C4-2B (cell line): Measurements from ENCODE around the gene FXYD5.

Experiments
- H3K27ac ChIP-seq: fragments of 450-650 bp; 2 replicates; pipeline ENCODE4 v1.5.1; 2017
- ZFX ChIP-seq: fragments of 450-650 bp; IDR thresholded peaks from 2 replicates; pipeline ENCODE4 v1.6.1; 2017
- TF ChIP-seq, protein P1 (sequence below): fragments of 450-650 bp; conservative IDR thresholded peaks from 2 replicates; pipeline ENCODE4 v1.5.1; 2017; ENCODE audit warnings: mild to moderate bottlenecking

Gene FXYD5

GRCh38 chr19:35169221-35169995 lies 14.9 kb downstream of the FXYD5 start:
- no peak overlapping the region for H3K27ac ChIP-seq
- TF ChIP-seq ZFX, result no peak
- TF ChIP-seq, protein P1, sequence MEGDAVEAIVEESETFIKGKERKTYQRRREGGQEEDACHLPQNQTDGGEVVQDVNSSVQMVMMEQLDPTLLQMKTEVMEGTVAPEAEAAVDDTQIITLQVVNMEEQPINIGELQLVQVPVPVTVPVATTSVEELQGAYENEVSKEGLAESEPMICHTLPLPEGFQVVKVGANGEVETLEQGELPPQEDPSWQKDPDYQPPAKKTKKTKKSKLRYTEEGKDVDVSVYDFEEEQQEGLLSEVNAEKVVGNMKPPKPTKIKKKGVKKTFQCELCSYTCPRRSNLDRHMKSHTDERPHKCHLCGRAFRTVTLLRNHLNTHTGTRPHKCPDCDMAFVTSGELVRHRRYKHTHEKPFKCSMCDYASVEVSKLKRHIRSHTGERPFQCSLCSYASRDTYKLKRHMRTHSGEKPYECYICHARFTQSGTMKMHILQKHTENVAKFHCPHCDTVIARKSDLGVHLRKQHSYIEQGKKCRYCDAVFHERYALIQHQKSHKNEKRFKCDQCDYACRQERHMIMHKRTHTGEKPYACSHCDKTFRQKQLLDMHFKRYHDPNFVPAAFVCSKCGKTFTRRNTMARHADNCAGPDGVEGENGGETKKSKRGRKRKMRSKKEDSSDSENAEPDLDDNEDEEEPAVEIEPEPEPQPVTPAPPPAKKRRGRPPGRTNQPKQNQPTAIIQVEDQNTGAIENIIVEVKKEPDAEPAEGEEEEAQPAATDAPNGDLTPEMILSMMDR, result no peak

GRCh38 chr19:35170359-35171061 lies 16.0 kb downstream of the FXYD5 start:
- no peak overlapping the region for H3K27ac ChIP-seq

DNA sequence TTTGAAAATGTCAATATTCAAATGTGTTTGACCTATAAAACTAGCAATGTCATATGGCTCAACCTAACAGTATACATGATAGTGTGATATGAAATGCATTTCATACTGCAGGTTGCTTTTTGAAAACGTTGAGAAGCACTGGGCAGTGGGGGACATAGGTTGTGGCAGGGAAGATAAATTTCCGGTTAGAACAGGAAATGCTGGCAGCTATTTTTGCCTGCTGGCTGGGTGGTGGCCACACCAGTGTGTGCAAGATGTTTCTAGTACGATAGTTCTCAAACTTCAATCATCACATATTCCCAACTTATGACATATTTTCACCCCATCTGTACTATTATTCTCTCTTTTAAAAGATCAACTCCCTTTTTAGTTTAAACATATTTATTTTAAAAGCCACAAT lies 17.2 kb downstream of the FXYD5 start:
- TF ChIP-seq, protein P1, result no peak
- TF ChIP-seq ZFX, result no peak
- no peak overlapping the region for H3K27ac ChIP-seq

More at GRCh38 chr19:35170359-35171061, 16.0 kb downstream of the FXYD5 start:
- no peak for TF ChIP-seq ZFX
- TF ChIP-seq, protein P1, result no peak

- no peak overlapping the region for H3K27ac ChIP-seq
- TF ChIP-seq ZFX, result no peak
- TF ChIP-seq, protein P1, result no peak
Measured at GRCh38 chr19:35174226-35174625, 19.7 kb downstream of the FXYD5 start.

DNA sequence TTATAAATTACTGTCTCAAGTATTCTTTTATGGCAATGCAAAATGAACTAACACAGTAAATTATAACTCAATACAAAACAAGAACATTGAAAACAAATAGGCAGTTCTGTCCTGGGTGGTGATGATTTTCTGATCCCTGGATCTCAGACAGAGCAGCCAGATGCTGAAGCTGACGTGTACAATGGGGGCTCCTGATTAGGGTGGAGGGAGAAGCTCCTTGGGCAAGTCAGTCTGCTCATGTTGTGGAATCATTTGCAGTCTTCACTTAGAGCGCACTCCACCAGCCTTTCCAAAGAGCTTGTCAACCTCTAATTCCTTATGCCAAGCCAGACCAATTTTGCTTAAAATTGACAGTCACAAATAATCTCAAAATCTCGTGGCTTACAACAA lies 21.6 kb downstream of the FXYD5 start:
- H3K27ac ChIP-seq, result no peak overlapping the region
- no peak for TF ChIP-seq ZFX
- TF ChIP-seq, protein P1, result no peak

GRCh38 chr19:35177377-35178274 lies 23.1 kb downstream of the FXYD5 start:
- no peak overlapping the region for H3K27ac ChIP-seq
- TF ChIP-seq ZFX, result no peak
- TF ChIP-seq, protein P1, result no peak
